GM18909 (cell line): ENCODE data around the gene RABGGTA.

Experiments
- ATAC-seq: cut with Tn5 transposase; IDR thresholded peaks from one replicate; pipeline ENCODE4 v1.9.1; 2021; ENCODE audit warnings: mild to moderate bottlenecking; ENCODE audit not compliant: unreplicated experiment, poor library complexity

Gene RABGGTA

DNA sequence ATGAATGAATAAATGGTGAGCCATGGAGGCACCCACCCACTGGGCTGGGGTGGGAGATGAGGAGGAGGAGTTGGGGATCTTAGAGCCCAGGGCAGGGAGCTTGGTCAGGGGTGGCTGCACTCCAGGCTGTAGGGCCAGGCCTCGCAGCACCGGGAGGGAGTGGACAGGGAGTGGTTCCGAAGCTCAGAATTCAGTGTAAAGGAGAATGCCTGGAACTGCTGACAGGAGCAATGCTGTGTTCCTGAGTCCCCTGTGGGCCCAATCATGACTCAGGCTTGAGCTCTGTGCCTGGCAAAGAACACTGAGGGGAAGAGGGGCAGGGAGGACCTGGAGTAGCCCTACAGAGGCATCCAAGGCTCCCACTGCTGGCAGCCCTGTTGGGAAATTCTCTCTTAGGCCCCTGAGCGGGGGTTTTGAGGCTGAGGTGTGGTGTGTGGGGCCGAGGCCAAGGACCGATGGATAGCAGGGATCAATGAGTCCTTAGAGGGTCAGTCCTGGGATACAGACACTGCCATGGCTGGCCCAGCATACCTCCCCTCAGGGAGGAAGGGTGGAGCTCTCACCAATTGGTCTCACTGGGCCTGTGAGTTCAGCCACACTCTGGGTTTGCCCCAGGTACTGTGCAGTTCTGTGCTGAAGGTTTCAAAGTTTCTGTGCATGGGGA, 9.5 kb upstream of the RABGGTA start:
- ATAC-seq, result no peak

DNA sequence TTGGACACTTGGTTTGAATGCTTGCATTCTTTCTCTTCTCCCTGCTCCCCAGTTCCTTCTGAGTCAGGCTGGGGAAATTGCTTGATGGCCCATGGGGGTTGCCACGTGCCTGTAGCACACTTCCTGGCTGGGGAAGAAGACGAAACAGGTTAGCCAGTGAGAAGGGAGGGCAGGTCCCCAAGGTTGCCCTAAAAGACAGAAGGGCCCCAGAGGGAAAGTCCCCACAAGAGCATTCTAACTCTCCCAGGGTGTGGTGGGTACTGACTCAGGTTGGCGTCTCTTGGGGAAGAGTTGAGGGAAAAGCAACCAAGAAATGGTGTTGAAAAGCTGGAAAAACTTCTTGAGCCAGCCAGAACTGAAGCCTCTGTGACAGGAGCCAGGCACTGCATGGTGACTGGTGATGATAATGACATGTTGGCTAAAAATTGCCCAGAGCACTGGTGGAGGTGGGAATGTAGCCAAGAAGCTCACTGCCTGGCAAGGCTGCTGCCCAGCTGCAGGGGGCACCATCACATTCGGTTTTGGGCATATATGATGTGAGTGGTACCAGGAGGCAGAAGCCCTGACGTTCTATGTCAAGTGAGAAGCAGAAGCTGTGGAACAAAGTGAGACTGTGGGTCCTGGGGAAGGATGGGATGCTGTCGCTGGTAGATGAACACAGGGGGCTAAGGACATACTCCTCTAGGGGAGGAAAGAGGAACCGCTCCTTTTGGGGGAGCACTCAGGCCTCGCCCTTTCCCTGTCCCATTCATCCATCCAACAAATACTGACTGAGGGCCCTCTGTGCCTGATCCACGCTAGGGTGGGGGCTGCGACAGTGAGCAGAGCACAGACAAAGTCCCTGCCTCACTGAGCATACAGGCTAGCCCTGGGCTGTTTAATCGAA, 8.1 kb upstream of the RABGGTA start:
- peak; percentile 77 for ATAC-seq

DNA sequence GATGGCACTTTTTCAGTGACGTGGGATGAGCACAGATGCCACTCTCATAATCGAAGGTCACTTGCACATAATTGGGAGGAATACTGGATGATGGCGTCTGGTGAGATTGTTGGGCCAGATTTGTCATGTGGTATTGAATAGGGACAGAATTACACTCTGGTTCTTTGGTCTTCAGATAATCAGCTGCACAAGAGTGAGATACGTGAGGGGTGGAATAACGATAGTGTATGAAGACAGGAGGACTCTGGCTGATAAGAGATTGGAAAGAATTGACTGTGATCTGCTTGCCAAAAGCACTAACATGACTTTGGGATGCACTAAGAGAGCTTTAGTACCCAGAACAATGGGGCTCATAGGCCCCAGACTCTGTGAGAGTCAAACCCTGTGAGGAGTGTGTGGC, 7.0 kb upstream of the RABGGTA start:
- no peak for ATAC-seq

DNA sequence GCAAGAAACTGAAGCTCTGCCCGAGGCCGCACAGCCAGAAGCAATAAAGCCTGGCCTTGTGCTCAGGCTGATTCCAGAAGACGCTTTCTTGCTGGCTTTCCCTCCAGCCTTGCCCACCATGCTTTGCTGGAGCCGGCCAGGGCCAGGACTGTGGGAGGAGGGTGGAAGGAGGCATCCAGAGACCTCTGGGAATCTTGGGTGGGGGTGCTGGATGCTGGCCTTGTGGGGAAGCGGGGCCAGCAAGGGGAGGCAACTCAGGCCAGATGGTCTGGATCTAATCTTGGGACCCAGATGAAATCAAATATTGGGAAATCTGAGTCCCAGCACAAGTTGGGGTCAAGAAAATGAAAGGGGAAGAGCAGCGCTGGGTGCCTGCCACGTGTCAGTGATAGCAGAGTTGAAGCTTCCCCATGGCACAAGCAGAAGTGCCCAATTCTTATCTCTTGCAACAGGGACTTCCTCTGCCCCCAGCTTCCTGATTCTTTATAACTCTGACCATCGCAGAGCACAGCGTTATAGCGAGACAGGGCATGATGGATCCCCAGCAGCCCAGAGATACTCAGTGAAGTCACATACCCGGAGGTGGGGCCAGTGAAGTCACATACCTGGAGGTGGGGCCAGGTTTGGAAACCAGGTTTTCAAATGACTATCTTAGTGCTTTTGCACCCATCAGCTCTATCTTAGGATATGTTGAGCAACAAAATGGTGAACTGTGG, 6.4 kb upstream of the RABGGTA start:
- ATAC-seq, result no peak

DNA sequence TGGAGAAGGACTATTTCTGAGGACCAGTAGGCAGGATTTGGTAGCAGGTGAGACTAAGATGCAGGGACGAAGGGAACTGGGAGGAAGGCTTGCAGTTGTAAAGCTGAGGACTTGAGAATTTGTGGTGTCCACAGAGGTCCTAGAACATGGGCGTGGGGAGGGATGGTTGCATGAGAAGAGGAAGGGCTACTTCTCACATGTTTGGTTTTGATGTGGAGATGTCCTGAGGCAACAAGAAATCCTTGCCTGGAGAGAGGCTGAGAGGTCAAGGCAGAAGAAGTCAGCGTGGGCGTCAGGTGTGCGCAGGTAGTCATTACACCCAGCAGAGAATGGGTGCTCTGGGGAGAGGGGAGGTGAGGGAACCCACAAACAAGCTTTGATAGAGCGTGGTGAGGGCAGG, 5.7 kb upstream of the RABGGTA start:
- no peak for ATAC-seq

DNA sequence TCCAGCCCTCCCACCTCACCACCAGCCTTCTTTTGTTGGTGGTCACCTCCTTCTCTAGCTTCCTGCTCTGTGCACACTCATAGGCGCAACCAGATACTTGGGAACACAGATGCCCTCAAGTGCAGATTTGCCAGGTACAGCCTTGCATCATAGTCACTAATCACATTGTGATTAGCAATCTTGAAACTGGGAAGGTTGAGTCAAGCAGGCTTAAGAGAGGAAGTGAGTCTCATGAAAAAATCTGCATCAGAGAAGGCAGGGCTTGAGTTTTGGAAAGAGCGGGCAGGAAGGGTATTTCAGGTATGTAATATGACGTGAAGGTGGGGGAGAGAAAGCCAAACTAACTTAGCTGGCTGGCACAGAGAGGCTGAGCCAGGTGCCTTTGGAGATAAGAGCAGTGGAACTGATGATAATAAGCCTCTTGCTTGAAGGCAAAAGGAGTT, 2.7 kb upstream of the RABGGTA start:
- ATAC-seq, result peak; percentile 39

DNA sequence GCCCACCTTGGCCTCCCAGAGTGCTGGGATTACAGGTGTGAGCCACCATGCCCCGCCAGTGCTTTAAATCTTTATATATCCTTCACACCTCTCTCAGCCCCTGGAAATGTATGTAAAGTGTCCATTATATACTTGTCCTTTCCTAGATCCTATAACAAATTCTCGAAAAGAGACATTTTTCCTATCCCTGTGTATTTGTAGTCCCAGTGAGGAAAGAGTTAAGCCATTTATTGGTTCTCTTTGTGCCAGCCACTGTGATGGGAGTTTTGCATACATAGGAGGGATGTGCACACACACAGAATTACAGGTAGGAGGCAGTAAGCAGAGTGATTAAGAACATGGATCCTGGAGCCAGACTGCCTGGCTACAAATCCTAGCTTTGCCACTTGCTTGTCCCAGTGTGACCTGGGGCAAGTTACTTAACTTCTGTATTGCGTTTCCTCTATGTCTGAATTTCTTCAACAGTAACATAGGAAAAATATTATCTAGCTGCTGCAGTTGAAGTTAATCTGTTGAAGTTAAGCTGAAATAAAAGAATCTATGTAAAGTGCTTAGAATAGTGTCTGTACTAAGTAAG, 2.1 kb upstream of the RABGGTA start:
- no peak for ATAC-seq

DNA sequence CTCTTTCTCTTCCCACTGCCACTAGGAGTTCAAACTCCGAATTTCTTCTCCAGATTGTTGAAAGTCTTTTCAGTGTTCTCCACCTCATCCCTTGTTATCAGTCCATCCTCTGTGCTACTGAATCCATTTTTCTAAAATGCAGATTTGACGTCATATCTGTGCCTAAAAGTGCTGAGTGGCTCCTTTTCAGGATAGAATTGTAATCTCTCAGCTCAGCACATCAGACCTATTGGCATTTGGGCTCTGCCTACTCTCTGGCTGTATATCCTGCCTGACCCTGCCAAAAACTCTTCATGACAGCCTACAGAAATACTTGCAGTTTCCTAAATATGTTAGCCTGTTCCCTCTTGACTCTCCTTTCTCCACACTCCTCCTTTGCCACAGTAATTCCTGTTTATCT, 1.1 kb upstream of the RABGGTA start:
- ATAC-seq, result no peak

DNA sequence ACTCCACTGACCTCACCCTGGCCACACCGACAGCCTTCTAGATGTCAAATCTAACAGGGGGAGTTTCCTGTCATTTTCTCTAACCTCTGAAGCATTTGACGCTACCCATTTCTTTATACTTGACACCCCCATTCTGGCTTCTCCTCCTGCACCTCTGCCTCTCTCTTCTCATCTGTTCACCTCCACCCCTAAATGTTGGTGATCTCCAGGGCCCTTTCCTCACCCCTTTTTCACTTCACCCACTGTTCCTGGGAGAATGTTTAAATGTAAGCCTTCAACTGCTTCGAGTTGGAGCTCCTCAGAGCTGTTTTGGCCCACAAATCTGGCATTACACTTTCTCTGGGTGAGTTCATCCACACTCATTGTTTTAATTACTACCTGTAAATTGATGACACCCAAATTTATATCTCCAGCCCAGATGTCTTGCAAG, 452 bp upstream of the RABGGTA start:
- no peak for ATAC-seq

DNA sequence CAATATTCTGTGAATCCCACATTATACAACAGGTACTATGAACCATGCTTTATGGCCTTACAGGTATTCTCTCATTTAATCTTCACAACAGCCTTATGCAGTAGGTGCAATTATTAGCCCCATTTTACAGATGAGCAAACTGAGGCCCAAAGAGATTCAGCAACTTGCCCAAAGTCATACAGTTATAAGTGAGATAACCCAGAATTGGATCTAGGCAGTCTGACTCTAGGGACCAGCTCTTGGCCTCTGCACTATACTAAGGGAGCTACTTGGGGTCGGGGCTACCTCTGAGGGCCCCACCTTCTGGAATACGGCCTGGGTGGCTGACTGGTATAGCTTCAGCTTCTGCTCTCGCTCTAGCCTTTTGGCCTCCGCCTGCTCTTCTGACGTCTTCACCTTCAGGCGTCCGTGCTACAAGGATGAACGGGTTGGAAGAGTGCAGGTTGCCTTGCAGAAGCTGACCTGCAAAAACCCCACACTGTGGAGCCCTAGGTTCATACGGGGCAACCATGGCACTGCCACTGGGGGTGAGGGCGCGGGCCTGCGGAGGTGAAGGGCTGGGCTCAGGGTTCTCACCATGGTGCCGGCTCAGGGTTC, 762 bp downstream of the RABGGTA start:
- no peak for ATAC-seq

DNA sequence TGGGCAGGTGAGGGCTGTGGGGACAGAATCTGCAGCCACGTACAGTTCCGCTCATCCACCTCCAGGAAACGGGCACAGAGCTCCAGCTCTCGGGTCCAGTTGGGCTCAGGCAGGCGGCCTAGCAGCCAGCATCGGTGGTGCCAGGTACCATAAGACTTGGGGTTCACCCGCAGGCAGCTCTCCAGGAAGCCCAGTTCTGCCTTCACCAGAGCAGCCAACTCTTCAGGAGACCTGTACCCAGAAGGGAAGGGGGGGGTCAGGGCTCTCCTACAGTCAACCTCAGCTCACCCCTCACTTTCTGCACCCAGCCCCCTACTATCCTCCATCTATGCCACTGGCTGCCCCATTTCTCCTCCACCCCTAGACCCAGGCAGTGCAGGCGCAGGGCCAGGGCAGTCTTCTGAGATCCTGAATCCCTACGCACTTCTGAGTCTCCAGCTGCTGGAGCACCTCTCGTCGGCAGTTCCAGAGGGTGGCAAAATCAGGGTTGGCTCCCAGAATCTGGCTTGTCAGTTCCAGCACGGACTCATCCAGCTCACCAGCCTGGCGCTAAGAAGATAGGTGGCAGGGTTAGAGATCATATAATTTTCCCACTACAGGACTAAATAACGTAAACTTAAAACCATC, 1.4 kb downstream of the RABGGTA start:
- no peak for ATAC-seq

DNA sequence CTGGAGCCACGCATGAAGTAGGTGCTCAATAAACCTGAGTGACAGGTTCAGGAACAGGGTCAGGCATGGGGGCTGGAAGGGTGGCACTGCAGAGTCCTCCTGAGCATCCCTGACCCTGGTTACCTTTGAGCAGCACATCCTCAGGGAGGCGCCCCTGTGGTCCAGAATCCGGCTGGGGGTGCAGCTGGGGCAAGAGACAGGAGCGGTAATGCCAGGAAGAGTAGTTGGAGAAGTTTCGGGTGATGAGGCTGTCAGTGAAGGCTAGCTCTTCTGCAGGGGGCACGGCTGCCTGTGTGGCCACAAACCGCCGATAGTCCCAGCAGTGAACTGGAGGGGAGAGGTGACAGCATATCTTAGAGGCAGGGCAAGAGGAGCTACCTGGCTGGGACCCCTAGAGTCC, 2.0 kb downstream of the RABGGTA start:
- ATAC-seq, result no peak

DNA sequence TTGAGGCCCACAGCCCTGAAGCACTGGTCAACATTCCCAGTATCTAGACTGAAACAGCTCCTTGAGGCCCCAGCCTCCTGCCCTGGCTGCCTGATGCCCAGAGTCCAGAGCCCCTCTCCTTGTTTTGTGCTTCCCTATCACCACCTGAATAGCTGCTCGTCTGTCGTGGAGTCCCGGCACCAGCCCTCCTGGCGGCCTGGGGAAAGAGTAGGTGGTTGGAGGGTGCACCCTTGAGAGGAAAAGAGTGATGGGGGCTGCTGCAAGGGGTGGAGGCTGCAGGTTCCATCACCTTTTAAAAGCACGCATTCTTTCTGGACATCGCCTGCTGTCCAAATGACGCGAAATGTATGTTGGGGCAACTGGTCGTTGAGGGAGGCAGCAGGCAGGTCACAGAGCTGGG, 3.2 kb downstream of the RABGGTA start:
- ATAC-seq, result no peak

DNA sequence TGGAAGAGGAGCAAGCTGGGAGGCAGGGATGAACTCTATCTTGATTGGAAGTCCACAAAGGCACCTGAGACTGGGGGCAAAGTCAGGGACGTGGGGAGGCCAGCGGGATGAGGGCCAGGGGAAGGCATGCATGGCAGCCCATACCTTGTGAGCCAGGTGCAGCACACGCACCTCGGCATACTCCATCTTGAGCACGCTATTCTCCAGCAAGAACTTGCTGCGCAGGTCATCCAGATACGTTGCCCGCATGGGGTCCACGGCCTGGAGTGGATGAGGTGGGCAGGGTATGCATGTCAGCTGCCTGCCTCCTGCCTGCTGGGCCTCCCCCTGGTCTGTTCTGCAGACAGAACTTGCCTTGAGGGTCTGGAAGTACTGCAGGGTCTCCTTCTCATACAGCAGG, 3.9 kb downstream of the RABGGTA start:
- ATAC-seq, result no peak

DNA sequence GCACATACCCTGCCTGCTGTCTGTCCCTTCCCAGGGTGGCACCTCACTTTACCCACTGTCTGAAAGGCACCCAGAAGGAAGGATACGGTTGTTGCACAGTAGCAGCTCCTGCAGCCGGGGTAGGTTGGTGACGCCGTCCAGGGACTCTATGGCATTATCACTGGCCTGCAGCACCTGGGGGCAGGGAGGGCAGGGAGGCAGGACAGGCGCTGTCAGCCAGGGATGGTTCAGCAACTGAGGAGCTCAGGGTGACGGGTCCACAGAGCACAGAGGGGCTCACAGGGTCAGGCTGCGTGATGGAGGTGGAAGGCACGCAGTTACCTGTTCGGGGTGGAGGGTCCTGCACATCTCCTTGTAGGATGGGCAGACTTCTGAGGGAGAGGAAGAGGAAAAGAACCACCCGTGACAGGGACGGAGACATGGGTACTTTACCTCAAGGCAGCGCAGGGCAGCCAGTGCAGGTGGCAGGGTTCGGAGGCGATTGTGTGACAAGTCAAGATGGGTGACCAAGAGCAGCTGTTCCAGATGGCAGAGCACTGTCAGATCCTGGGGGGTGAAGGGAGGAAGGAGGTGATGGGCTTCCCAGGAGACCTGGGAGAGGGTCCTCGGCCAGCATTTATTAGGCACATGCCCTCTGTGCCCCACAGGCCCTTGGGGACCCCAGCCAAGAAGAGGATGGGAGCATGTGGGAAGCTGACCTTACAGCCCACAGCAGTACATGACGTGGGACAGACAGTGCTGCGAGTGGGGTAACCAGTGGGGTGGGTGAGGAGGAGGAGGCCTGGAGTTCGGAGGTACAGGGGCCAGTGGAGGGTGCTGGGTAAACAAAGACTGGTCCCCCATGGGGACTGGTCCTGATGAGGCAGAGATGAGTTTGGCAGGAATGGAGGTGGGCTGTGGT, 4.8 kb downstream of the RABGGTA start:
- ATAC-seq, result no peak

DNA sequence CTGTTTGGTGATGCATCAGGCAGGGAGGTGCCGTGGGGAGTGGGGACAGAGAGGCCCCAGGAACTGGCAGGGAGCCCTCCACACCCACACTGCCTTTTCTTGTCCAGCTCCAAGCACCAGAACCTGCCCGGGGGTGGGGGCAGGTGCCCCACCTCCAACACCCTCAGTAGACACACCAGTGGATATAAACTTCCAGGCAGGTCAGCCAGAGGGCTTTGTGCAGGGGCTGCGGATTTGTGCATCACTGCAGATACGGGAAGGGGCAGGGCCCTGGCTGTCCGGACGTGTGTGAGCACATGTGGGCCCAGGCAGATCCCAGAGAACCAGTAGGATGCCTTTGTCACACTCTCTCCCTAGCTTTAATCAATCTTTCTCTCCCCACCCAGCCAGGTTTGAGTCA, 7.1 kb downstream of the RABGGTA start:
- no peak for ATAC-seq

DNA sequence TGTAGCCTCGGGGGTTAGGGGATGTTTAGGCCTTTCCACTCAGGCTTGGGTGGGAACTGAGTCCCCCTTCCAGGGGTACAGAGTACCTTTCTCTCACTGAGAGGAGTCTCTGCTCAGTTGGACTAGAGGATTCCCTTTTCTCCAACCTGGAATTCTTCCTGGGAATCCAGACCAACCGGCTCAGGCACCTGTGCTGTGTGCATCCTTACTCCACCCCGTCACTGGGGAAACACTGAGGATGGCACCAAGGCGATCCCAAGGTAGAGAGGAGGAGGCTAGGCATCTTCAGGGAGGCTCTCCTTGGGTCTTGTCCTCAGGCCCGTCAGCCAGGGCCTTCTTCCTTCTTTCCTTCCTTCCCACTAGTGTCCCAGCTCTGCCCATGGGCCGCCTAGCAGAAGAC, 7.5 kb downstream of the RABGGTA start:
- ATAC-seq, result no peak

DNA sequence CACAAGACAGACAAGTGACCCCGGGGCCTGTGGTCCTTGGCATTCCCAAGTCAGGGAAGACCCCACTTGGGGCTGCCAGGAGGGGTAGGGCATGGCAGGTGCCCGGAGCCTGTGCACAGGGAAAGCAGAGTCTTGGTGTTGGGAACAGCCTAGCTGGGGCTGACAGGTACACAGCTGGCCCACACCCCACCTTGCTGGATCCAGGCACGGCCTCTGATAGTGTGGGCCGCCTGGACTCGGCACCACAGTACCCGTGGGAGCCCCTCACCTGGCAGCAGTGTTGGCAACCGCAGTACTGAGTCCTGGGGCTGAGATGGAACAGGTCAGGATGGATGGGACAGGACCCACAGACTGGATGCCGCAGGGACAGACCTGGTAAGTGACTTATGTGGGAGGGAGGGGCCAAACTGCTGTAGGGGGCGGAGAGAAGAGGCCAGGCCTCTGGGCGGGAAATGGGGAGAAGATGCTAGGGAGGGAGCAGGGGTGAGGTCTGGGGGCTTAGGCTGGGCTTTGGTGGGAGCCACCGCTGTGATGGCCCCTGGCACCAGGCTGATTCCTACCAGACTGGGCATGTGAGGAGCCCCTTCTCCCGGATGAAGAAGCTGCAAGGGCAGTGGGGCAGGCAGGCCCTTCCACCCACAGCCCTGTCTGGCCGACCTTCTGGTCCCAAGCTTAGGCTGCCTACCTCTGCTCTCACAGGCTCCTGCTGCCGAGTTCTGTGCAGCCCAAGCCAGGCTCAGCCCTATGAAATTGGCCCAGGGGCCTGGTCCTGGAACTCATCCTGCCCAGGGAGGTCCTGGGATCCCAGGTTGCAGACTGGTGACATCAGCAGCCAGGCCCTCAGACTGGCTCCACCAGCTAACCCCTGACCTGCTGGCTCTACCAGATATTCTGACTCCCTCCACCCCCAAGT, 8.3 kb downstream of the RABGGTA start, which contains the start of gene TGM1:
Gene TGM1, minus strand, starts transcription at position 357 of the 913 bp plus-strand sequence. CDS start 825 bp downstream, outside the sequence.
- ATAC-seq, result no peak
